Bronchial epithelial cell (primary cell): Measurements from ENCODE around the gene TOLLIP. TPM values are rescaled to one million over a fixed set of nuclear protein-coding genes. Genes with fewer than 3 reads are reported as not detected.

Experiments used
- DNase-seq: peaks from one replicate; pipeline ENCODE4 v3.0.0-alpha.2; 2010; ENCODE audit warnings: low read depth
- FAIRE-seq: peaks from 2 replicates; lab custom pipeline; 2011; peaks lifted over from hg19 to GRCh38; lab: Jason Lieb, UNC
- H3K27me3 ChIP-seq: 2 replicates; pipeline ENCODE4 v1.5.1; 2011; ENCODE audit warnings: low read length; ENCODE audit not compliant: control insufficient read depth, insufficient read depth
- H3K36me3 ChIP-seq: 2 replicates; pipeline ENCODE4 v1.5.1; 2011; ENCODE audit warnings: low read length; ENCODE audit not compliant: control insufficient read depth, insufficient read depth
- H3K4me3 ChIP-seq: 2 replicates; pipeline ENCODE4 v1.5.1; 2011; ENCODE audit warnings: mild to moderate bottlenecking, low read depth, low read length, control low read depth
- CTCF ChIP-seq: IDR thresholded peaks from 2 replicates; pipeline ENCODE4 v1.5.1; 2011; ENCODE audit warnings: mild to moderate bottlenecking, moderate library complexity, low read length, control low read depth, inconsistent platforms; ENCODE audit not compliant: insufficient read depth, severe bottlenecking
- total RNA-seq: library from RNA; depleted of rRNA; stranded (reverse); fragments of >200 nt; gene quantifications from 2 replicates; pipeline ENCODE4 v1.2.1, GENCODE V29; 2014

Gene TOLLIP
- total RNA-seq, 1 donor from 2014 or later = 43.4 TPM

DNA sequence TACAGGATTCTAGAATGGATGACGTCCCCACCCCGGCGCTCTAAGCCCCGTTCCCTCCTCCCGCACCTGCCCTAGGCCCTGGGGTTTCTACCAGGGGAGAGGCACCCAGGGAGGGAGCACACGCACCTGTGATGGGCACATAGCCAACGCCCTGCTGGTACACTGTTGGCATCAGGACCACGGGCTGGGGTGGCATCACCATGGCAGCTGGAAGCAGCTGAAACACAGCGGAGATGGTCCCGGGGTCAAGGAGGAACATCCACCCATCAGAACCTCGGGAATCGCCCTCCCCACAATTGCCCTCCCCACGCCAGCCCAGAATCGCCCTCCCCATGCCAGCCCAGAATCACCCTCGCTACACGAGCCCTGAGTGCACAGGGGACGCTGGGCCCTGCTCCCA lies 23.6 kb downstream of the TOLLIP start:
- DNase-seq = no peak
- no peak for TF ChIP-seq CTCF
- Histone ChIP-seq H3K4me3 (no peak overlapping the region), H3K27me3 (no peaks in the 10 kb centered on the region), H3K36me3 (peaks cover 51% of the 10 kb centered on the region)
- FAIRE-seq = no peak

GRCh38 chr11:1285316-1285744 lies 24.1 kb downstream of the TOLLIP start:
- Histone ChIP-seq H3K4me3 (no peak overlapping the region), H3K27me3 (no peaks in the 10 kb centered on the region), H3K36me3 (peaks cover 50% of the 10 kb centered on the region)
- FAIRE-seq = no peak
- no peak for DNase-seq
- TF ChIP-seq CTCF = no peak

- TF ChIP-seq CTCF = no peak
- FAIRE-seq (no peak), DNase-seq (no peak)
- no peaks in the 10 kb centered on the region for H3K27me3 ChIP-seq
- no peak overlapping the region for H3K4me3 ChIP-seq
- peaks cover 46% of the 10 kb centered on the region for H3K36me3 ChIP-seq
Observed at GRCh38 chr11:1283906-1284305, 25.5 kb downstream of the TOLLIP start.

DNA sequence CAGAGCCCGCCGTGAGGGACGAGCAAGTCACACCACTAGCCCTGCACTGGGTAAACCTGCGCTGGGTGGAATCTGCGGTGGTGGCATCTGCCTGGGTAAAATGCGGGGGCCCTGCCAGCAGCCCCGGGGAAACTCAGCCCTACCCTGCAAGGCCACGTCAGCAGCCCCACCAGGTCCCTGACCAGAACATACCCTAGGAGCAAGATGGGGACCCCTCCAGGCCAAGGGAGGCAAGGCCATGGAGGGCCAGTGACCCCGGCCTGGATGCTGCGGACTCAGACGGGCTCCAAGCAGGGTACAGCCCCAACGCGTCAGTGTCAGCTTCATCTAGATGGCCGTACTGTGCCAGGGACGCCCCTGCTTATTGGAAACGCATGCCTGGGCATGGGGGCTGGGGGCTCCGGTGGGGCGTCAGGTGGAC lies 26.3 kb downstream of the TOLLIP start:
- TF ChIP-seq CTCF = no peak
- FAIRE-seq (no peak), DNase-seq (no peak)
- Histone ChIP-seq H3K4me3 (no peak overlapping the region), H3K27me3 (no peaks in the 10 kb centered on the region), H3K36me3 (peaks cover 46% of the 10 kb centered on the region)

DNA sequence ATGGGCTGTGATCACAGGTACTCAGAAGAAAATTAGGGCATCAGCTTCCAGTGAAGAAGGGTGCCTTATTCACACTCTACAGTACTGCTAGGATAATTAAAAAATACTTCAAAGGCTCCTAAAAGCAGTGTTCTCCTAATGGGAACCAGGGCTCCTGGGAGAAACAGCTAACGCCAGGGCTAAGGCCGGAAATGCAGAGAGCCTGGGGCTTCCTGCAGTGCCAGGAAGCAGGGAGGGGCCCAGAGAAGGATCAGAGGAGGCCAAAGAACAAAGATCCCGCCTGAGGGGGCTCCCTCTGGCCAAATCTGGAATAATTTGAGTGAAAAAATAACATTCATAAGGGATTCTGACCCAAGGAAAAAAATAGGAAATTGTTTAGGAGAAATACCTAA lies 27.5 kb downstream of the TOLLIP start:
- Histone ChIP-seq H3K36me3 (peaks cover 51% of the 10 kb centered on the region), H3K4me3 (no peak overlapping the region), H3K27me3 (no peaks in the 10 kb centered on the region)
- no peak for FAIRE-seq
- no peak for DNase-seq
- no peak for TF ChIP-seq CTCF

DNA sequence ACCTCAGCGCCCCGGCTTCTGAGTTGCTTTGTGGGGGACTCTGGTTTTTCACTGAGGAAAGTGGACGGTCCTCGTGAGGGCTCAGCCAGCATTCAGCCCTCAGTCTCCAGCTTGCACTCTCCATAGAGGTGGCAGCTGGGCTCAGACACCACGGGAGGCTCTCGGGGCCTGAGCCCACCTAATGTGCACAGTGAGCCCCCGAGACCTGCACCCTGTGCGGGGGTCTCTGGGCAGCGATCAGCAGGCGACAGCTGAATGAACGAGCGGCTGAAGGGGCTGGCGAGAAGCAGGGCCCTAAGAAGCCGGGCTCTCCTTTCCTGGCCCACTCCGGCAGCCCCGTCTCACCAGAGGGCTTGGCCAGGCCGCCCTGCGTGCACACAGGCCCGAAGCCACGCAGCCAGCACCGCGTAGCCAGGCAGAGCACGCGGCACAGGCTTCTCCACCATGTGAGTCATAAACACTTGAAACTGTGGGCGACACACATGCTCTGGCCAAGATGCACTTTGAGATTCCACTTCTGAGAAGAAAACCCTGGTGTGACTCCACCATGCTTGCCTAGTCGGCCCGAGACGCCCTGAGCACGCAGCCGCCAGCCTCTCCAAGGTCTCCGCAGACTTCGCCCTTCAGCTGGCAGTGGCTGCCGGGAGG lies 28.0 kb downstream of the TOLLIP start:
- H3K36me3 ChIP-seq = peaks cover 52% of the 10 kb centered on the region
- FAIRE-seq (no peak), DNase-seq (no peak)
- no peaks in the 10 kb centered on the region for H3K27me3 ChIP-seq
- no peak overlapping the region for H3K4me3 ChIP-seq
- no peak for TF ChIP-seq CTCF
